ENCODE measurements around the gene PTGIS.
A peak's percentile ranks its signal among the peaks of the same experiment; 100 is the strongest.

Gene PTGIS

DNA sequence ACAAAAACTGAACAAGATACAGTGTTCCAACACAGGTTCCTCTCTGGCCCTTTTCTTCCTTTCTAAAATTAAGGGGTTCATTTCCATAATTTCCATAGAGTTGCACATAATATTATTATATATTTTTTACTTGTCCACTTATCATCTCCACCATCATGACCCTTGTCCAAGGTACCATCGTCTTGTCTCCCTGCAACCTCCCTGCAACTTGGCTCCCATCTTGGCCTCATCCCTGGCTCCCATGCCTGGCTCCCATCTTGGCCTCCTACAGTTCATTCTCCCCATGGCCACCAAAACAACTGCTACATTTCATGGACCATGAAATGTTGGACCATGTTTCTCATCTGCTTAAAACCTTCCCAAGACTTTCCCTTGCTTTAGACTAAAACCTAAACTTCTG lies 82.4 kb downstream of the PTGIS start:
- DNase-seq: no peak

DNA sequence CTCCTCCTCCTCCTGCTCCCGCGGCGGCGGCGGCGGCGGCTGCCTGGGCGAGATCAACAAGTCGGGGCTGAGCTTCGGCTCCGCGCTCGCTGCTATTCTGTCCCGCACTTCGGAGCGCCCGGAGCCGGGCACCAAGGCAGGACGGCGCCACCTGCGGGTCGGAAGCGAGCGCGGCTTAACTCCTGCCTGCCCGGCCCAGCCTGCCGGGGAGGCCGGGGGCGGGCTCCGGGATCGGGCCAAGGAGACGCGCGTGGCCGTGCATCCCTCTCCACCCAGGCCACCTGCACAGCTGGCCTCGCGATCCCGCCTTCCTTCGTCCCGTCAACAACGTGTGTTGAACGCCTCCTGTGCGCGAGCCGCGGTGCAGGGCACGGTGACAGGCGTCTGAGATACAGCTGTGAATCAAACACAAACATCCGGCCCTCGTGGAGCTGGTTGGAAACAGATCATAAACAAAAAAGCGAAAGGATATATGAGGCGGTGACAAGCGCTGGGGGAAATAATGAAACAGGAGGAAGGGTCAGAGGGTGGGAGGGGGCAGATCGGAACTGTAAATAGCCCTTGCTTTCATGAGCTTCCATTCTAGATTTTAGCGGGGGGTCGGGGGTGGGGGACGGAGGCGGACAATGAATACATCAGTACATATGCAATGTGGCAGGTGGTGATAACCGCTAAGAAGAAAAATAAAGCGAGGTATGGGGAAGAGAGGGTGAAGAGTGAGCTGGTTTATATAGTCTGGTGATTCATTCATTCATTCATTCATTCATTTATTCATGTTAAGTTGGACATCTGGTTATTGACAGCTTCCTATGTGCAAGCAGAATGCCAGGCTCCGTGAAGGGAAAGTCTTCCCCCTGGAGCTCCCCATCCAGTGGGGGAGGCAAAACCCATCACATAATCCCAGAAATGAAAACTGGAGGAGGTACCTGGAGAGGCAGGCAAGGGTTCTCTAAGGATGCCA lies 83.5 kb downstream of the PTGIS start:
- DNase-seq: peak; percentile 29

DNA sequence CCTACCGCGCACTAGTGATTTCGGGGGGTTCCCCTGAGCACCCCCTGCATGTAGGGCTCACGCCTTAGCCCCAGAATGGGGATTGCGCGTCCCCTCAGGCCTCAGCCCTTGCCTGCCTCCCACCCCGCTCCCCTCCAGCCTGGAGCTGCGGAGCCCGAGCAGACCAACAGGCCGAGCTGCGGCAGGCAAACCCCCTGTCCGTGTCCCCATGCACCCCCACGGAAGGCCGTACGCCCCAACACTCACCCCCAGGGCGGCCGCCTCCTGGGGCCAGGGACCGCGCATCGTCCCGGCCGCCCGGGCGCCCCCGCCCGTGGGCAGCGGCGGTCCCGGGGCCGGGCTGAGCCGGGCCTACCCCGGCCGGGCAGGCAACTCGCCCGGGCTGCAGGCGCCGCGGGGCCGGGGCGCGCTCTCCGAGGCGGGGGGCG lies 84.2 kb downstream of the PTGIS start:
- no peak for DNase-seq

DNA sequence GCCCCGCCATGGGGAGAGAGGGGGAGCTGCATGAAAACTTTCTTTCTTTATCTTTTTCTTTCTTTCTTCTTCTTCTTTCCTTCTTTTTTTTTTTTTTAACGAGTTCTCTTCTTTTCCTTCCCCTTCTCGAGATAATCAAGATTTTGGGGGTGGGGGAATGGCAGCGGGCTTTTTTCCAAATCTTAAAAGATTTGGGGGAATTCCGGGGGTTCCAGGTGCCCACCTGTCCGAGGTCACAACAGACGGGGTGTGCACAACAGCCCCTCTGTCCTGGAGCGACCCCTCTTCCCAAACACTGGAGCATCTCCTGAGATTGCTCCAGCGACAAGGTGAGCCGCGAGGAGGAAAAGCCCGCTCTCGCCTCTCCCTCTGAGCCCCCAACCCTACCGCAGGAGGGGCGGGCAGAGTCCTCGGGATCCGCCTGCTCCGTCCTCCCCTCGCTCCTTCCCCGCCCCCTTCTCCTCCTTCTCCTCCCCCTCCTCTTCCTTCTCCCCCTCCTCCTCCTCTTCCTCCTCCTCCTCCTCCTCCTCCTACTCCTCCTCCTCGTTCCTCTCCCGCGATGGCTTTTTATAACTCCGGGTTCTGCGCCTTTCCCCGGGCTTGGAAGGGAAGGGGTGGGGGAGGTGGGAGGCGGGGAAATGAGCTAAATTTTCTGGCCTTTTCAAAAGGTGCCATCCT lies 84.8 kb downstream of the PTGIS start:
- DNase-seq: no peak

DNA sequence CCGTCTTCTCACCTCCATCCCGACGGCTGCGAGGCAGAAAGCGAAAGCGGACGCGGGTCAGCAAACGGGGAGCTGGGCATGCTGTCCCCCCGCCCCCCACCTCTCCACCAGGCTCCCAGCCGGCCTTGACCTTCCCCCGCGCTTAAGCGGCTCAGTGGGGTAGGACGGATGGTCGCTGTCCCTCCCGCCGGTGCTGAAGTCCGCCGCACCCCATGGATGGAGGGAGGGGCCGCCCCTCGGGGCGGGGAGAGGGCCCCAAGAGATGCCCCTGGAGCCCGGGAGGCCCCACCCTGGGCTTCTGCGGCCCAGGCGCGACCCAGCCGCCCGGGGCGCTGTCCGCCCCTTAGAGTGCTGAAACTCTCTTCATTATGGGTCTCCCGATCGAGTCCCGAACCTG lies 85.3 kb downstream of the PTGIS start, which contains the start of gene KCNB1:
Gene KCNB1, minus strand, starts transcription at position 48 of the 397 bp plus-strand sequence. CDS start 188 bp downstream, outside the sequence.
- DNase-seq: peak; percentile 5

DNA sequence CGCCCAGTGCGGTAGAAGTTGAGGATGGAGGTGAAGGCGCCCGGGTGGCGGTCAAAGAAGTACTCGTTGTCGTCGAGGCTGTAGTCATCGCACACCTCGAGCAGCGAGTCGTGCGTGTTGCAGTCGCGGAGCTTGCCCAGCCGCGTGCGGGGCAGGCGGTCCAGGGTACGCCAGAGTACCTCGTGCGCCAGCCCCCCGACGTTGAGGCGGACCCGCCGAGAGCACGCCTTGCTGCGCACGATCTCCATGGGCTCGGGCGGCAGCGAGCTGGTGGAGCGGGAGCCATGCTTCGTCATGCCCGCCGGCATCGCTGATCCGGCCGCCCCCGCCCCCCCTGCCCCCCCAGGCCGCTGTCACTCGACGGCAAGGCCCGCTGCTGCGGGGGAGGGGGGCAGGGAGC lies 85.8 kb downstream of the PTGIS start:
- no peak for DNase-seq

DNA sequence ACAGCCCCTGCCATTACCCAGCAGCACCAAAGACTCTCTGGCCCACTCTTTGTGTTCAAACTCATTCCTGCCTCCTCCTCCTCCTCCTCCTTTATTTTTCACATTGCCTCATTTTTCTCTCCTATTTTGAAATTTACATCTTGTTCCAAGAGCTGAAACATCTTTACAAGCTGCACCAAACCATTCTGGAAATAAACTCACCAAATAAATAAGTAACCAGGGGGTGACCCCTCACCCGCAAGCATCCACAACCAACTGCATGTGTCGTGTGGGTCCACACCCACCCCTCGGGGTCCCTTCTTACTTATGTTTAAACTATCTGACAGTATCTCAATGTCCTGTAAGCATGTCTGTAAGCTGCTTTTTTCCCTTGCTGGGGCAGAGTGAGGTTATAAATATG lies 86.8 kb downstream of the PTGIS start:
- no peak for DNase-seq

DNA sequence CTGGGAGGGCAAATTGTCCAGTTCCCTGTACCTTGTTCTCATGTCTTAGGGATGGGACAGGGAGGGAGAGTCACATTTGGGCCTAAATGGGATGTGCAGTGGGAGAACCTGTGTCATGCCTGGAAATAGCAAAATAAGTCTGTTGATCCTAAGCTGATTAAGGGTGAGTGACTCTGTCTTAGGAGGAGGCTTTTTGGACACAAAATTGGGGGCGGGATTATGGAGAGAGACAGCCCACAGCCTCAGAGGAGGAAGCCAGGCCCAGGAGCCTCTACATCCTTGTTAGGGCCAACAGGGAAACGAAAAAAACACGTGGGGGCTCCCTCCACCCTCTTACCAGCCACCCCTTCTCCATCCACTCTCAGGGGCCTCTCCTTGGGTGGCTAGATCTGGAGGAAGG lies 87.7 kb downstream of the PTGIS start:
- DNase-seq: no peak

DNA sequence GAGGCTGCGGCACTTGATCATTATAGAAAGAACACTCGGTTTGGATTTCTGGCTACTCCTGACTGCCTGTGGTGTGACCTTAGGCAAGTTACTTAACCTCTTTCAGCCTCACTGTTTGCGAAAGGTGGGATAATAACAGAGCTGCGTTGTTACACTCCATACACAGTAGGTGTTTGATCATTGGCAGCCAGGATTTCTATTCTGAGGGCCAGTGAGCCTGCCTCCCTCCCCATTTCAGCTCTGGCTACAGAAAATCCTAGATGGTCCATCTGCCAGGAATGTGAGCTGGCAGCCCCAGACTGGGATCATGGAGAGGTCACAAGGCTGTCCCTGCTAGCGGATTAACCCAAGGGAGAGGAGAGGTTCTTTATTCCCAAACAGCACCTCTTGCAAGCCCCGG lies 88.2 kb downstream of the PTGIS start:
- DNase-seq: no peak

DNA sequence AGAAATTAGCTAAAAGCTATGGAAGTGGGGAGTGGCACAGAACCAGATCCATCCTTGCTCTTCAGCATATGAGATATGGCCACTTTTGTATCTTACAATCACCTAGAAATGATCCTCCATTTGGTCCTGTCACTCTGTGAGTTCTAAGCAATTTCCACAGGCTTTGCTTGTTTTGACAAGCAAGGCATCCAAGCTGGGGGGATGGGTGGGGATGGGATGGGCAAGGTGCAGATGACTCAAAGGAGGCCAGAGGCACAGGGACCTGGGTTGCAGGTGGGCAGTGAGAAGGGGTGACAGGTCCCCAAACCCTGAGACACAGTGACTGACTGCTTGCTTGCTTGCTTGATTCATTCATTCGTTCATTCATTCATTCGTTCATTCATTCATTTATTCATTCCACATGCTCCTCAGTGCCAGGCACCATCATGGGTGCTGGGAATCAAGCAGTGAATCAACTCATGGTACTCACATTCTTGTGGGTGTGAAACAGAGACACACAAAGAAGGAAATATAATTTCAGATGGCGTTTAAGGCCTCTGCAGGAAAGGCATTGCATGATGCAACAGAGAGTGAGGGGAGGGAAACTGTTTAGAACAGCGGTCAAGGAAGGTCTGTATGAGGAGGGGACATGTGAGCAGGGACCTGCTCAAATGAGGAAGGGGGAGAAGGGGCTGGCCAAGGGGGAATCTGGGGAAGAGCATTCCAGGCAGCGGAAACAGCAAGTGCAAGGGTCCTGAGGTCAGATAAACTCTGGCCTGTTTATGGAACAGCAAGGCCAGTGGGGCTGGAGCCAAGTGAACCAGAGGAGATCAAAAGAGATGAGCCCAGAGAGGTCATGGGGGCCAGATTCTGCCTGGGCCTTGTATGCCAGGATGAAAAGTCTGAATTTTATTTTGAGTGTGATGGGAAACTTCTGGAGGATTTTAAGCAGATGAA lies 88.9 kb downstream of the PTGIS start:
- no peak for DNase-seq

DNA sequence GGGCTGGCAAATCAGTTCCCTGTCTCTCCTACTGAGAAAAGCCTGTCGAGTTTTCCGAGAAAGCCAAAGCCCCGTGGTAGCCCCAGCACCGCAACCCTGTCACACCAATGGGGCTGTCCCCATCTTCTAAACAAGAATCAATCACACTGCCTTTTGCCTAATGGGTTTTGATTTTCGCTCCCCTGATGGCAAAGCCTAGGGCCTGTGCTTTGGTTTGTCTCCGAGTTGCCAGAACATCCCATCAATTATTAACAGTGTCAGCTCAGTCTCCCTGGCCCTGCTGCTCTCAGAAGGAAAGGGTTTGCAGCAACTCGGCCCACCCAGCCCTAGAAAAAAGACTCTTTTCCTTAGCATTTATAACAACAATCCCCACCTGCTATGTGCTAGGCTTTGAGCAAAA lies 89.7 kb downstream of the PTGIS start:
- no peak for DNase-seq

DNA sequence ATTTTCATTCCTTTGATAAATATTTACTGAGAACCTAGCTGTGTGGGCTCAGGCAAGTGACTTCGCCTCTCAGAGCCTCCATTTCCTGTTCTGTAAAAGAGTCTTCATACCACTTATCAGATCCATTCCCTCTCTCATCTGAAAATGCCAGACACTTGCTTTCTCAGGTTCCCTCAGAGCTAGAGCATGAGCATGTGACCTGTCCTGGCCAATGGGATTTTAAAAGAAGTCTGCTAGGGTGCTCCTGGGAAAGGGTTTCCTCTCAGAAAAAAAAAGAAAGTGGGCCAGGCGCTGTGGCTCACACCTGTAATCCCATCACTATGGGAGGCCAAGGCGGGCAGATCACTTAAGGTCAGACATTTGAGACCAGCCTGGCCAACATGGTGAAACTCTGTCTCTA lies 90.7 kb downstream of the PTGIS start:
- no peak for DNase-seq

DNA sequence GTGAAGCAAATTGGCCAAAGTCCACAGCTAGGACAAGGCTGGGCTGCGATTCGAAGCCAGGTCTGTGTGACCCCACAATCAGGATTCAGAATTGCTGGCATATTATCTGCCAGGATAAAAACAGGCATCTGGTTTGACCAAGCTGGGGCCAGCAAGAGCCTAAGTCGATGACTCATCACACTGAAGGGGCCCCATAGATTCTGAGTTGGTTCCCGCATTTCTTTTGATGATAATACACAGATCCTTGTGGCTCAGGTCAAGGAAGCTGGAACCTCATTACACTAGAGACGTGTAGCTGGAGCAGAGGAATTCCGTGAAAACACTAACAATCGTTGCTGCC lies 92.0 kb downstream of the PTGIS start:
- DNase-seq: no peak

DNA sequence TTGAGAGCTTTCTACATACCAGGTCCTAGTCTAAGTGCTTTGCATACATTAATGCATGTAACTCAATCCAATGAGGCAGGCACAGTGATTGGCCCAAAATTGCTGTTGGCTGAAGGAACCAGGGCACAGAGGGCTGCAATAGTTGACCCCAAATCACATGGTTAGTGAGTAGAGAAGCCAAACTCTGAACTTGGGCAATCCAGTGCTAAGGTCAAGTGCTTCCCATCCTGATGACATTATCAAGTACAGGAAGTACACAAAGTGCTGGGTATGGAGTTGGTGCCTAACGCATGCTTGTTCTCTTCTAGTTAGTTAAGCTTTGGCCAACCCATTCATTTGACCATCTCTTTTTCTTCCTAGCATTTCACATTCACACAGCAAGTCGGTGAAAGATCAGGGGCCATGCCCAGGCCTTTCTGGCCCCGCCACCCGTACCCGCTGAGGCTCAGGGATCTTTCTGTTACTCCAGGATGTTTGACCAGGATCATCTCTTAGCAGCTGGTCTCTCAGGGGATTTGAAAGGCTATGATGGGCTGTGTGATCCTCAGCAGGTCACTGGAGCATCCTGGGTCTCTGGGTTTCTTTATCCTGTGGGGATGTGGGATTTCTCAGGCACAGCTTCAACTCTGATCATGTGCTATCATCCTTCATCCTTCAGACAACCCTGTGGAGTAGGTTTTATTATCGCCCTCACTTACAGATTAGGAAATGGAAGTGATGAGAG lies 92.5 kb downstream of the PTGIS start:
- no peak for DNase-seq

DNA sequence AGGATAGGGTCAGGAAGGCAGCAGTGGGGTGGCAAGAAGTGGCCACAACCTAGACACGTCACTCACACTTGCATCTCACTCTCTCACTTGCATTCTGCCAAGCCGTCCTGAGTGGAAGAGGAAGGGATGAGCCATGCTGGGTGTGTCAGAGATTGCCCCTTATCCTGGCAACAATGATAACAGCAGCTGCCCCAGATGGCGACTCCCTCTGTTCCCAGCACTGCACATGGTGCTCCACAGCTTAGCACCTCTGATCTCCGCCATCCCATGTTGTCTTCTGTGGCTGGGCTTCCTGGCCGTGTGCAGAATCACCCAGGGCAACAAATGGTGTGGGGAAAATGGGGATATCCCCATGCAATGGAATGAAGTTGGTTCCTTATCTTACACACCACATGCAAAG lies 96.5 kb downstream of the PTGIS start:
- no peak for DNase-seq

DNA sequence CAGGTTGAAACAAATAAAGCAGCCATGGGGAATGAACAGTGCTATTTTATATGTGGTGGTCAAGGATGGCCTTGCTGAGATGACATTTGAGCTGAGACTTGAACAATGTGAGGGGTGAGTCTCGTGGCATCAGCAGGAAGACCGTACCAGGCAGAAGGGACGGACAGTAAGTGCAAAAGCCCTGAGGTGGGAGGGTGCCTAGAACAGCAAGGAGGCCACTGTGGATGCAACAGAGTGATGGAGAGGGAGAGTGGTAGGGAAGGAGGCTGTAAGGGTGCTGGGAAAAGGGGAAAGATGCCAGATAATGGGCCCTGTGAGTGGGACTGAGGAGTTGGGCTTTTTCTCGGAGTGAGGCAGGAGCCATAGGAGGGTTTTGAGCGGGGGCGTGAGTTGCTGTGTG lies 97.0 kb downstream of the PTGIS start:
- no peak for DNase-seq

DNA sequence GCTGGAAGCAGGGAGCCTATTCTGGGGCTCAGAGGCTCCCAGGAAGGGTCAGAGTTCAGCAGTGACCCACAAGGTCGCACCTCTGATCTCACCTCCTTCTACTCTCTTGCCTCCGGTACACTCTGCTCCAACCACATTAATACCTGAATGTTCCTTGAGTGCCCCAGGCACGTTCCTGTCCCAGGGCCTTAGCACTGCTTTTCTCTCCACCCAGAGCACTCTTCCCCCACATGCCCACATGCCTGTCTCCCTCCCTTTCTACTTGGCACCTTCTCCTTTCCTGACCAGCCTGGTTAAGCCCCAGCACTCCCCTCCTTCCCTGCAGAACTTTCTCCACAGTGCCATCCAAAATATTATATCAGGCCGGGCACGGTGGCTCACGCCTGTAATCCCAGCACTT lies 98.9 kb downstream of the PTGIS start:
- DNase-seq: no peak

DNA sequence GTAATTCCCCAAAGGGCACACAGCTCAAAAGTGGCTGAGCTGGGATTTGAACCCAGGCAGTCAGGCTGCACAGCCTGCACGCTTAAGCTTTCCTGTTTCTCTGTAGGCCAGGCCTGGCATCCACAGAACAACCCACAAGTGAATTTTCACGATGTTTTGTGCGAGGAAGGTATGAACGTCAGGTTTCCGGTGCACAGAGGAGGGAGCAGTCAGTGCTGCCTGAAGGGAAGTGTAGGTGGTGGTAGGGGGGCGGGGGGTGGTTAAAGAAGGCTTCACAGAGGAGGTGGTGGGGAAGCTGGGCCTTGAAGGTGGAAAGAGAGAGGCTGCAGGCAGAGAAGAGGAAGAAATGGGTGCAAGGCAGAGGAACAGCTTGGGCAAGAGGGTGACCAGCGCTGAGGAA lies 99.5 kb downstream of the PTGIS start:
- no peak for DNase-seq

DNA sequence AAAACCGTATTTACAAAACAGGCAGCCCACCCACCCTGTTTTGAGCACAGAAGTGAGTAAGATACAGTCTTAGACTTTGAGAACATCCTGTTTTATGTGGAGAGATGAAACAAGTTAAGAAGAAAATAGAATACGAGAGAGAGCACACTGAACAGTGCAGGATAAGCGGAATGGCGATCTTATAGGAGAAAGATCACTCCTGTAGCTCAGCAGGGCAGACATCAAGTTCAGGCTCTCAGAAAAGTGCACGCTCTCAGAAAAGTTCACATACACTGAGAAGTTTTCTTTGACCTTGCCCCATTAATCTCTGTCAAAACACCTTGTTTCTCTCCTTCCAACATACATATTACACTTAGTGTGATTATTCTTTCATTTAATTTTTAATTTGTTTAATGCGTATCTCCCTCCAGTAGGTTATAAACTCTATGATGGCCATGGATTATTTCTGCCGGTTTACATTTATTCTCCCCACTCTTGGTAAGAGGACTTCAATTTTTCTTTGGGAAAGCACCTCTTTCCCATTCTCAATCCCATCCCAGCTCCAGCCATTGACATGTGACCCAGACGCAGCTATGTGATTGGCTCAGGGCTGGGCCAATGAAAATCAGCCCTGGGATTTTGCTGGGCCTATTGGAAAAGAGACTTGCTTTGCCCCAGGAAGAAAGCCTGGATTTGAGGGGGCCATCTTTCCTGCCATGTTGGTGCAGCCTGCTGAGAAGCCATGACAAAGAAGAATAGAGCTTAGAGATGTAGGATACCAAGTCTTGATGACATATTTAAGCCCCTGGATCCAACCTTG lies 101.6 kb downstream of the PTGIS start:
- no peak for DNase-seq

DNA sequence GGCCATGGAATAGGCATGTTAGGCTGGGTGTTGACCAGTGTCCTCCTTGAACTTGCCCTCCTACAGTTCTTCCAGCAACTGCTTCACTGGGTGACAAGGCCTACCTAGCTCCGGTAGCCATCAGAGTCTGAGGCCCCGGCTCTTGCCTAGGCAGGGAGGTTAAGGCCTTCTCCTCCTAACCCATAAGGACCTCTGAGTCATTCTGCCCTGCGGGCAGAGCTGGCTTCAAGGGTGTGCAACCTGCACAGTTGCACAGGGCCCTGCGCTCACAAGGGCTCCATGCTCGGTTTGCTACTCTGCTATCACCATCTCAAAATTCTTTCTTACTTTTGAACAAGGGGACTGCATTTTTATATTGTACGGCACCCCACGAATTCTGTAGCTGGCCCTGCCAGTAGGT lies 103.4 kb downstream of the PTGIS start:
- no peak for DNase-seq

DNA sequence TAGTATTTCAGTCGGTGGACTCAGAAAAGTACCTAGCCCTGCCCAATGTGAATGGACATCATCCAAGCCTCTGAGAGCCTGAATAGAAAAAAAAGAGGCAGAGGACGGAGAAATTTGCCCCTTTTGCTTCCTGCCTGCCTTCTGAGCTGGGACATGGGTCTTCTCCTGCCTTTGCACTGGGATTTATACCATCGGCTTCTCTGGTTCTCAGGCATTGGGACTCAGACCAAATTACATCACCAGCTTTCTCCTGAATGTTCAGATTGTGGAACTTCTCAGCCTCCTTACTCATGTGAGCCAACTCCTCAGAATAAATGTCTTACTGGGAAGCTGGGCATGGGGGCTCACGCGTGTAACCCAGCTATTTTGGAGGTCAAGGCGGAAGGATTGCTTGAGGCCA lies 105.3 kb downstream of the PTGIS start:
- no peak for DNase-seq

All from CD4-positive, alpha-beta T cell treated with Interferon gamma for 1 hour (primary cell).